SK-N-SH treated with all-trans-retinoic acid at 6 μM for 48 hours (cell line): Measurements from ENCODE around the gene ZDHHC20.

ENCODE experiments used
- ATAC-seq: fragments of 200-7000 bp; cut with Tn5 transposase; 3 replicates; pipeline ENCODE4 v1.9.1; 2020; ENCODE audit warnings: mild to moderate bottlenecking, moderate library complexity
- ARNTL ChIP-seq: fragments of 450-650 bp; formaldehyde crosslinking; IDR thresholded peaks from 2 replicates; pipeline ENCODE4 v1.5.0; 2020; ENCODE audit warnings: low read depth, mild to moderate bottlenecking, moderate library complexity, borderline replicate concordance
- BACH2 ChIP-seq: fragments of 250-450 bp; sonication (Bioruptor Pico); IDR thresholded peaks from 2 replicates; pipeline ENCODE4 v1.9.0; 2021; ENCODE audit warnings: mild to moderate bottlenecking, borderline replicate concordance
- CSDC2 ChIP-seq: fragments of 250-450 bp; sonication (Bioruptor Pico); IDR thresholded peaks from 2 replicates; pipeline ENCODE4 v1.5.0; 2020; ENCODE audit warnings: mild to moderate bottlenecking, moderate library complexity
- ESRRG ChIP-seq: fragments of 250-450 bp; sonication (Bioruptor Pico); IDR thresholded peaks from 2 replicates; pipeline ENCODE4 v1.6.1; 2021; ENCODE audit warnings: mild to moderate bottlenecking
- GLIS3 ChIP-seq: fragments of 250-450 bp; sonication (Bioruptor Pico); IDR thresholded peaks from 2 replicates; pipeline ENCODE4 v1.5.0; 2020; ENCODE audit warnings: mild to moderate bottlenecking, moderate library complexity
- ISL1 ChIP-seq: fragments of 250-450 bp; sonication (Bioruptor Pico); IDR thresholded peaks from 2 replicates; pipeline ENCODE4 v2.1.2; 2022; ENCODE audit warnings: mild to moderate bottlenecking, moderate library complexity
- OSR1 ChIP-seq: fragments of 250-450 bp; sonication (Bioruptor Pico); IDR thresholded peaks from 2 replicates; pipeline ENCODE4 v1.8.0; 2022; ENCODE audit warnings: moderate library complexity, mild to moderate bottlenecking, inconsistent platforms
- PPARA ChIP-seq: fragments of 250-450 bp; sonication (Bioruptor Pico); IDR thresholded peaks from 2 replicates; pipeline ENCODE4 v1.5.0; 2020; ENCODE audit warnings: mild to moderate bottlenecking, borderline replicate concordance
- RARB ChIP-seq: fragments of 250-450 bp; sonication (Bioruptor Pico); IDR thresholded peaks from 2 replicates; pipeline ENCODE4 v1.8.0; 2021; ENCODE audit warnings: mild to moderate bottlenecking, moderate library complexity
- SNAI2 ChIP-seq: fragments of 250-450 bp; sonication (Bioruptor Pico); IDR thresholded peaks from 2 replicates; pipeline ENCODE4 v1.5.0; 2020; ENCODE audit warnings: mild to moderate bottlenecking, moderate library complexity
- TCF4 ChIP-seq: fragments of 250-450 bp; sonication (Bioruptor Pico); IDR thresholded peaks from 2 replicates; pipeline ENCODE4 v1.8.0; 2021; ENCODE audit warnings: mild to moderate bottlenecking, moderate library complexity, borderline replicate concordance
- TOX ChIP-seq: fragments of 250-450 bp; sonication (Bioruptor Pico); IDR thresholded peaks from 2 replicates; pipeline ENCODE4 v1.8.0; 2021; ENCODE audit warnings: mild to moderate bottlenecking, moderate library complexity, borderline replicate concordance
- ZC3H10 ChIP-seq: fragments of 250-450 bp; sonication (Bioruptor Pico); IDR thresholded peaks from 2 replicates; pipeline ENCODE4 v1.5.1; 2021; ENCODE audit warnings: mild to moderate bottlenecking, moderate library complexity
- ZFP3 ChIP-seq: fragments of 250-450 bp; sonication (Bioruptor Pico); IDR thresholded peaks from 2 replicates; pipeline ENCODE4 v1.5.0; 2020; ENCODE audit warnings: mild to moderate bottlenecking, moderate library complexity
- ZFP30 ChIP-seq: fragments of 450-650 bp; formaldehyde crosslinking; IDR thresholded peaks from 2 replicates; pipeline ENCODE4 v1.5.0; 2022; ENCODE audit warnings: mild to moderate bottlenecking, moderate library complexity
- ZNF565 ChIP-seq: fragments of 450-650 bp; formaldehyde crosslinking; conservative IDR thresholded peaks from 2 replicates; pipeline ENCODE4 v1.5.0; 2020; ENCODE audit warnings: low read depth, mild to moderate bottlenecking, moderate library complexity
- ZNF70 ChIP-seq: fragments of 450-650 bp; formaldehyde crosslinking; IDR thresholded peaks from 2 replicates; pipeline ENCODE4 v1.5.0; 2020; ENCODE audit warnings: mild to moderate bottlenecking, moderate library complexity
- ZNF8 ChIP-seq: fragments of 450-650 bp; formaldehyde crosslinking; IDR thresholded peaks from 2 replicates; pipeline ENCODE4 v1.5.0; 2020; ENCODE audit warnings: mild to moderate bottlenecking, moderate library complexity
- TF ChIP-seq, protein P1 (sequence below): fragments of 250-450 bp; sonication (Bioruptor Pico); IDR thresholded peaks from 2 replicates; pipeline ENCODE4 v1.5.1; 2020; ENCODE audit warnings: low read depth, mild to moderate bottlenecking, moderate library complexity
- TF ChIP-seq, protein P2 (sequence below): fragments of 250-450 bp; sonication (Bioruptor Pico); IDR thresholded peaks from 2 replicates; pipeline ENCODE4 v1.5.1; 2021; ENCODE audit warnings: mild to moderate bottlenecking, moderate library complexity
- TF ChIP-seq, protein P3 (sequence below): fragments of 250-450 bp; sonication (Bioruptor Pico); IDR thresholded peaks from 2 replicates; pipeline ENCODE4 v1.5.0; 2020; ENCODE audit warnings: mild to moderate bottlenecking, moderate library complexity
- TF ChIP-seq, protein P4 (sequence below): fragments of 250-450 bp; sonication (Bioruptor Pico); IDR thresholded peaks from 2 replicates; pipeline ENCODE4 v1.8.0; 2020; ENCODE audit warnings: mild to moderate bottlenecking, moderate library complexity, borderline replicate concordance

Gene ZDHHC20

DNA sequence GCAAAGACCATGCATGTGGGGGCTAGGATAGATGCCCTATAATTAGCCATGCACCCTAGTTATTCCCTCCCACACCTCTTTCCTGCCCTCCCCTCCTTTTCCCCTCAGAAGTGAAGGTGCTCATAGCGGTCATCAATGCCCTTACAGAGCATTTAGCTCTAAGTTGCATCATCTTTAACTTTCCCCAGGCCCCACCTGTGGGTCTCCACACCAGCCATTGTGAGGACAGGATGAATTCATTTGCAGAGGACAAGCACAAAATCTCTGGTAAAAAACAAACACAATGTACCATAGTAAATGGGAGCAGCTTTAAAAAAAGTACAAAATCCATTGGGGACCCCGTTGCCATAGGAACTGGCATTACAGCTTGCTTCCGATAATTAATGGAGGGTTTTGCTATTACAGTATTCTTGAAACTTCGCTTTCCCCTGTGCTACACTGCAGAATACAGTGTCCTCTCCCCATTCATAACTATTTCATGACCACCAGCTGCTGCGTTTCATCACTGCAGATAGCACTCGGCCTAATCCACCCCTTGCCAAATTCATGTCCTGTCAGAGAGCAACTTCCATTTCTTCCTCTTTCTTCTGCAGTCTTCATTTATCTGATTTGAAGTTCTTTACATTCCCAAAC lies 110.5 kb downstream of the ZDHHC20 start:
- no peak for TF ChIP-seq ESRRG (CRISPR knock-in tag)
- TF ChIP-seq, protein P1, sequence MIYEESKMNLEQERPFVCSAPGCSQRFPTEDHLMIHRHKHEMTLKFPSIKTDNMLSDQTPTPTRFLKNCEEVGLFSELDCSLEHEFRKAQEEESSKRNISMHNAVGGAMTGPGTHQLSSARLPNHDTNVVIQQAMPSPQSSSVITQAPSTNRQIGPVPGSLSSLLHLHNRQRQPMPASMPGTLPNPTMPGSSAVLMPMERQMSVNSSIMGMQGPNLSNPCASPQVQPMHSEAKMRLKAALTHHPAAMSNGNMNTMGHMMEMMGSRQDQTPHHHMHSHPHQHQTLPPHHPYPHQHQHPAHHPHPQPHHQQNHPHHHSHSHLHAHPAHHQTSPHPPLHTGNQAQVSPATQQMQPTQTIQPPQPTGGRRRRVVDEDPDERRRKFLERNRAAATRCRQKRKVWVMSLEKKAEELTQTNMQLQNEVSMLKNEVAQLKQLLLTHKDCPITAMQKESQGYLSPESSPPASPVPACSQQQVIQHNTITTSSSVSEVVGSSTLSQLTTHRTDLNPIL (CRISPR knock-in tag): no peak
- TF ChIP-seq CSDC2 (CRISPR knock-in tag): no peak
- TF ChIP-seq TOX (CRISPR knock-in tag): no peak
- TF ChIP-seq ZFP30 (CRISPR knock-in tag): no peak
- no peak for TF ChIP-seq ZFP3
- no peak for ATAC-seq

DNA sequence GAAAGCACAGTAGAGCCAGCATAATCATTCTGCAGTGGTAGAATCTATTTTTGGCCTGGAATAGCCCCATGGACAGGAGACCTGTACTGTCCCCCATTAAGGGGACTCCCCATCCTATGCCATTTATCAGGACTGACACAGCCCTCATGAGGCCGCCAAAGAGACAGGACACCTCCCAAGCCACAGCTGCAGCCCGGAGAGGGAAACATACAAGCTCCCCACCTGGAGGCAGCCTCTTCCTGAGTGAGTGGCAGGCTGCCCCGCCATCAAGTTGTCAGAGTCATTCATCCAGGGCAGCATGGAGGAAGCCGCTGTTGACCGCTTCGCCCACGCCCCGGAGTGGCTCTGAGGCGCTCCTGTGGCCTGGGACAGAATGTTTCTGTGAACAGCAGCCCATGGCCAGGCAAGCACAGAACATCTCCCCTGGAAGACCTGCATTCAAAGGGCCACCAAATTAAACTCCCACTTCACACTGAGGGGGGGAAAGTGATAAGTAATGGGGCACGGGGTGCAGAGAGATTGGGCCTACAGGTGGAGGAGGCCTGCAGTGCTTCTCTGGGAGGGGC lies 111.3 kb downstream of the ZDHHC20 start:
- ATAC-seq: no peak

DNA sequence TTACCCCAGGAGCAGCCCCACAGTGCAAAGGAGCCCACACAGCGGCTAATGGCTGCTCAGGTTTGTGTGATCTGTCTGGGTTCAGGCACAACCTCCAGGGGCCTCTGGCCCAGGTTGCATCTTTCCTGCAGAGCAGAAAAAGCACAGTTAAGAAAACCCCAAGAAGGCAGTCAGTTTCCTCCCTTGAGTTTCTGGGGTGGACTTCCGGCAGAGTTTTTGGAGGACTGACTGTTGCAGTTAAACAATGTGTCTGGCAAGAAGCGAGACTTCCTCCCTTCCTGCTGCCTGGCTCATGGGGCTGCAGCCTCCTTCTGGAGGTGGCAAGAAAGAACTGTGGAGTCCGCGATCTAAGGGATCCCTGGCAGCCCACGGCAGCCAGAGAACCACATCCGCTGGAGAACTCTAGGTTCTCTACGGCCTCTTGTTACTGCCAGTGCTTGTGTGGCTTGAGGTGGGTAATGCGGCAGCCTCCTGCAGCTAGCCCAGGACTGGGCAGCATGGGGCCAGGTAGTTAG lies 114.4 kb downstream of the ZDHHC20 start:
- peak; percentile 18; the same call in 2 of the 3 replicates for ATAC-seq
- TF ChIP-seq ESRRG (CRISPR knock-in tag) (no peak), BACH2 (CRISPR knock-in tag) (no peak), ZFP3 (no peak), ZNF565 (CRISPR knock-in tag) (no peak), ARNTL (CRISPR knock-in tag) (no peak), GLIS3 (CRISPR knock-in tag) (no peak), ZNF70 (CRISPR knock-in tag) (no peak), ZFP30 (CRISPR knock-in tag) (no peak), OSR1 (no peak), TOX (CRISPR knock-in tag) (no peak)
- TF ChIP-seq, protein P2, sequence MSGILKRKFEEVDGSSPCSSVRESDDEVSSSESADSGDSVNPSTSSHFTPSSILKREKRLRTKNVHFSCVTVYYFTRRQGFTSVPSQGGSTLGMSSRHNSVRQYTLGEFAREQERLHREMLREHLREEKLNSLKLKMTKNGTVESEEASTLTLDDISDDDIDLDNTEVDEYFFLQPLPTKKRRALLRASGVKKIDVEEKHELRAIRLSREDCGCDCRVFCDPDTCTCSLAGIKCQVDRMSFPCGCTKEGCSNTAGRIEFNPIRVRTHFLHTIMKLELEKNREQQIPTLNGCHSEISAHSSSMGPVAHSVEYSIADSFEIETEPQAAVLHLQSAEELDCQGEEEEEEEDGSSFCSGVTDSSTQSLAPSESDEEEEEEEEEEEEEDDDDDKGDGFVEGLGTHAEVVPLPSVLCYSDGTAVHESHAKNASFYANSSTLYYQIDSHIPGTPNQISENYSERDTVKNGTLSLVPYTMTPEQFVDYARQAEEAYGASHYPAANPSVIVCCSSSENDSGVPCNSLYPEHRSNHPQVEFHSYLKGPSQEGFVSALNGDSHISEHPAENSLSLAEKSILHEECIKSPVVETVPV (CRISPR knock-in tag): no peak

More for the DNA sequence above, 111.3 kb downstream of the ZDHHC20 start:
- TF ChIP-seq ZNF565 (CRISPR knock-in tag) (no peak), ISL1 (no peak), BACH2 (CRISPR knock-in tag) (no peak), ZC3H10 (CRISPR knock-in tag) (no peak), ZFP30 (CRISPR knock-in tag) (no peak), ZNF70 (CRISPR knock-in tag) (no peak), RARB (no peak), ZFP3 (no peak), CSDC2 (CRISPR knock-in tag) (no peak), PPARA (no peak), SNAI2 (CRISPR knock-in tag) (no peak), TOX (CRISPR knock-in tag) (no peak)
- TF ChIP-seq, protein P3, sequence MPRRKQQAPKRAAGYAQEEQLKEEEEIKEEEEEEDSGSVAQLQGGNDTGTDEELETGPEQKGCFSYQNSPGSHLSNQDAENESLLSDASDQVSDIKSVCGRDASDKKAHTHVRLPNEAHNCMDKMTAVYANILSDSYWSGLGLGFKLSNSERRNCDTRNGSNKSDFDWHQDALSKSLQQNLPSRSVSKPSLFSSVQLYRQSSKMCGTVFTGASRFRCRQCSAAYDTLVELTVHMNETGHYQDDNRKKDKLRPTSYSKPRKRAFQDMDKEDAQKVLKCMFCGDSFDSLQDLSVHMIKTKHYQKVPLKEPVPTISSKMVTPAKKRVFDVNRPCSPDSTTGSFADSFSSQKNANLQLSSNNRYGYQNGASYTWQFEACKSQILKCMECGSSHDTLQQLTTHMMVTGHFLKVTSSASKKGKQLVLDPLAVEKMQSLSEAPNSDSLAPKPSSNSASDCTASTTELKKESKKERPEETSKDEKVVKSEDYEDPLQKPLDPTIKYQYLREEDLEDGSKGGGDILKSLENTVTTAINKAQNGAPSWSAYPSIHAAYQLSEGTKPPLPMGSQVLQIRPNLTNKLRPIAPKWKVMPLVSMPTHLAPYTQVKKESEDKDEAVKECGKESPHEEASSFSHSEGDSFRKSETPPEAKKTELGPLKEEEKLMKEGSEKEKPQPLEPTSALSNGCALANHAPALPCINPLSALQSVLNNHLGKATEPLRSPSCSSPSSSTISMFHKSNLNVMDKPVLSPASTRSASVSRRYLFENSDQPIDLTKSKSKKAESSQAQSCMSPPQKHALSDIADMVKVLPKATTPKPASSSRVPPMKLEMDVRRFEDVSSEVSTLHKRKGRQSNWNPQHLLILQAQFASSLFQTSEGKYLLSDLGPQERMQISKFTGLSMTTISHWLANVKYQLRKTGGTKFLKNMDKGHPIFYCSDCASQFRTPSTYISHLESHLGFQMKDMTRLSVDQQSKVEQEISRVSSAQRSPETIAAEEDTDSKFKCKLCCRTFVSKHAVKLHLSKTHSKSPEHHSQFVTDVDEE (CRISPR knock-in tag): no peak

DNA sequence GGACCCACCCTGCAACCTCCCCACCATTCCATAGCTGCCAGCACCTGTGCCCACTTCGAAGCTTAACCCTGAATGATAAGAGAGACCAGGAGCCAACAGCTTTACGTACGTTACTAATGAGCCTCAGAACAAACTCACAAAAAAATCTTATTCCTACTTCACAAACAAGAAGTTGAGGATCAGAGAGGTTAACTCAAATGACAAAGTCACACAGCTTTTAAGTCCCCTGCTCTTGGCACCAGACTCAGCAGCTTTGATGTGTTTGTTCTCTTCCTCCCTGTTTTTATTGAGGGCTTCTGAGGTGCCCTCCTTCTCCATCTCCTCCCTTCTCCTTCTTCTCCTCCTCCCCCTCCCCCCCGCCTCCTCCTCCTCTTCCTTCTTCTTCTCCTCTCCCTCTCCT lies 115.4 kb downstream of the ZDHHC20 start:
- ATAC-seq: no peak
- TF ChIP-seq ZNF8 (CRISPR knock-in tag) (no peak), CSDC2 (CRISPR knock-in tag) (no peak), ZNF565 (CRISPR knock-in tag) (no peak), TCF4 (CRISPR knock-in tag) (no peak), ISL1 (no peak), PPARA (no peak), ZFP30 (CRISPR knock-in tag) (no peak)
- TF ChIP-seq, protein P4, sequence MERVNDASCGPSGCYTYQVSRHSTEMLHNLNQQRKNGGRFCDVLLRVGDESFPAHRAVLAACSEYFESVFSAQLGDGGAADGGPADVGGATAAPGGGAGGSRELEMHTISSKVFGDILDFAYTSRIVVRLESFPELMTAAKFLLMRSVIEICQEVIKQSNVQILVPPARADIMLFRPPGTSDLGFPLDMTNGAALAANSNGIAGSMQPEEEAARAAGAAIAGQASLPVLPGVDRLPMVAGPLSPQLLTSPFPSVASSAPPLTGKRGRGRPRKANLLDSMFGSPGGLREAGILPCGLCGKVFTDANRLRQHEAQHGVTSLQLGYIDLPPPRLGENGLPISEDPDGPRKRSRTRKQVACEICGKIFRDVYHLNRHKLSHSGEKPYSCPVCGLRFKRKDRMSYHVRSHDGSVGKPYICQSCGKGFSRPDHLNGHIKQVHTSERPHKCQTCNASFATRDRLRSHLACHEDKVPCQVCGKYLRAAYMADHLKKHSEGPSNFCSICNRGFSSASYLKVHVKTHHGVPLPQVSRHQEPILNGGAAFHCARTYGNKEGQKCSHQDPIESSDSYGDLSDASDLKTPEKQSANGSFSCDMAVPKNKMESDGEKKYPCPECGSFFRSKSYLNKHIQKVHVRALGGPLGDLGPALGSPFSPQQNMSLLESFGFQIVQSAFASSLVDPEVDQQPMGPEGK (CRISPR knock-in tag): no peak
- TF ChIP-seq, protein P3 (CRISPR knock-in tag): no peak
- TF ChIP-seq, protein P1 (CRISPR knock-in tag): no peak
